ENCODE results near the gene ROCK2.

Gene ROCK2

DNA sequence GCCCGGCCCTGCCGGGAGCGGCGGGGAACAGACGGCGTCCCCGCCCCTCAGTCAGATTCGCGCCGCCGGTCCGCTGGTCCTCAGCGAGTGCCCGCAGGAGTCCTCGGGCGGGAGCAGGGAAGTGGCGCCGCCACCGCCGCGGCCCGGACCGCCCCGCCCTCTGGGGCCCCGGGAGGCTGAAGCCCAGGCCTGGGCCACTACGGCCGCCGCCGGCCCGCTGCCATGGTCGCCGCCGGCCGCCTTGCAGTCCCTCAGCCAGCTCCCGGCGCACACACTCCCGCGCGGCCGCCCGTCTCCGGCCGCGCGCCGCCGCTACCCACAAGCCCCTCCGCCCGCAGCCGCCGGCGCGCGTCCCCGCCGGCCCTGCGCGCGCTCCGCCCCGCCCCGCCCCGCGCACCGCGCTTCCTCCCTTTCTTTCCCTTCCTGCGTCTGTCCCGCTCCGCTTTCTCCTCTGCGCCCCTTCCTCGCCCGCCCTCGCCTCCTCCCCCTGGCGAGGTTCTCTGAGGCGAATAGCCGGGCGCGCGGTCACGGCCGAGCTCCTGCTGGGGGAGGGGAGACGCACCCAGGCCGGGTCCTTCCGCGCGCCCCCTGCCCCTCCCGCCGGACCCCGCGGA, at the start of gene ROCK2:
ROCK2 (minus strand) TSS at position 295 of the 614 bp plus-strand sequence. CDS start 500 bp downstream, outside the sequence.
- peak; percentile 93 for DNase-seq (ENCODE audit: low spot score)

DNA sequence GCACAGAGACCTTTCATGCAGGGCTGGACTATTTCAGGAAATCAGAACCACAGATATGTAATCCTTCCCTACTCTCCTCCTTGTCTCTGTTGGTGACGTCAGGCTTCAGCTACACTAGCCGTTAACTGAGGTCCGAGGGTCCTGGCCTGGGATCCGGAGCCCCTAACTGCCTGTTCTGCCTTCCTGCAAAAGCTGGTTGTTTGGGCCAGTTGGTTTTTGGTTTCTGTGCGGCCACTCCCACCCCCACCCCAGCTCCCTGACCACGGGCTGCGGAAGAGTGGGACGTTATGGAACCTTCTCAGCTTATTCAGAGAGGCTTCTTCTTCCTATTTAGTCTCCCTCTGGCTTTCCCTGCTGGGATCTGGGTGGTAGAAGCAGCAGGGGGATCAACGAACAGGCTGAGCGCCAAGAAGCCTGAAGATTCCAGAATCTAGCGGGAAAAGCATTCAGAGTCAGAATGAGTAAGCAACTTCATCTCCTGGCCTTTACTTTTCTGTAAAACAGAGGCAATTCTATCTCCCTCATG, 49.3 kb upstream of the ROCK2 start:
- no peak for DNase-seq (ENCODE audit: low spot score)

DNA sequence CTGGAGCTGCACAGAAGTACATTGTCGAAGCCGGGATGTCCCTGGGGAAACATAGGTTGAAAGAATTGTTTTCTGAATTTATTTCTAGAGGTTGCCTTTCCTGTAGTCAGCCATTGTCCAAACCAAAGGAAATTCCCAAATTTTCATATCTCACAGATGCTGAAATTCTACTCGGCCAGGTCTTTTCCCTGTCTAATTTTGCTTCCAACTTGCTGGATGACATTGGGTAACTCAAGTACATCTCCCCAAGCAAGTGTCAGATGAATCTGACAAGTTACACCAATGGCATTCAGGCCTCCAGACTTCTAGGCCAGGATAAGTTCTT, 47.5 kb upstream of the ROCK2 start:
- DNase-seq (ENCODE audit: low spot score): no peak

DNA sequence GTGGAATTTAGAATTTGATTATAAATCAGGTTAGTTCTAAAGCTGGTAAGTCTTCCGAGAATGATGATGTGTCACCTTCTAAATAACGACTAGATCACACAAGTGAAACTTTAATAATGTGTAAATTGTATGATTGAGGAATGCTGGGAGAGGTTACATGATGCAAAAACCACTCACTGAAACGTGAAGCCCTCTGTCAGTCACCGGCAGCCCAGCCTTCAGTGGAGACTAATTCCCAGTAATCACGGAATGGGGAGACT, 45.9 kb upstream of the ROCK2 start:
- no peak for DNase-seq (ENCODE audit: low spot score)

DNA sequence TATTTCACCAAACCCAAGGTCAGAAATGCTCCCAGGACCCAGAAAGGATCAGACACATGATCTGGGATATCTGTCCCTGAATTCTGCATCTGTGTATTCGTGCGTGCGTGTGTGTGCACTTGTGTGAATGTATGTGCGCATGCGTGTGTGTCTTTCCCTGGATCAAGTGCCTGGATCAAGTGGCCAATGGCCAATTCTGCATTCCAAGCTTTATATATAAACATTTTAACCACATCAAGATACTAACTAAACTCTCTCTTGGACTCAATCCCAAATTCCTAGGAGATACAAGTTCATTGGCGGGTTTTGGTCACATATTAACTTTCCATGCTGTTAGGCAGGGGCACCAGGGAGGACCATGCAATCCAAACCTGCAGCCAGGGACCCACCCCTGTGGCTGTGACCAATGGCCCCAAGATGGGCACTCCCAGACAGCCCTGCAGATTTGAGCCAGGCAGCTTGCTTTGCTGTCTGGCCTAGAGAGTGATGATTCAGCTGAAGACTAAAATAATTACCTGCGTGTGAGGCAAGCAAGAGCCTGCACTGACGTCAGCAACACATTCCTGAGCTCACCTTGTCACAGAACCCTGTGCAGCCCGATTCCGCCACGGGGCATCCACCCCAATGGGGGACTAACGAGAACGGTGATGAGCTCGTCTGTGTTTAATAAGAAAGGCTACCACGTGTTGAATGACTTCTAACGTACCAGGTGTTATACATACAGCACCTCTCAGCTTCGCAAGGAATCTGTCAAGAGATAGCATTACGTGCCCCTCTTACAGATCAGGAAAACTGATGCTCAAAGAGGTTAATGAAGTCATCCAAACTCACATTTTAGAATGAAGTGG, 45.3 kb upstream of the ROCK2 start:
- no peak for DNase-seq (ENCODE audit: low spot score)

DNA sequence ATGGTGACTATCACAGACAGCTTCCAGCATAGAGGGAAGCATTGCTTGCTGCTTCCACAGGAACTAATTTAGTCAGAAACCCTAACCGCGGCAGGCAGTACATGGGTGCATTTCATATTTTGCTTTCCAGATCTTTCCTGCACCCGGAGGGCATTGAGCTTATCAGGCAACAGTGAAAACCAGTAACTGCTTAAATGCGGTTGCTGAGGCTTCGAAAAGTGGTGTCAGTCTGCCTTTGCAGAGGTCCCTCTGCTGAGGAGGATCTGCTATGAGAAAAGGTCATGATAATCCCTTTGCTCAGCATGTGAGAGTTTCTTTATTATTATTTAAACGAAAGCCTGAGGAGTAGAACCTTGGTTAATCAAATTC, 44.6 kb upstream of the ROCK2 start:
- DNase-seq (ENCODE audit: low spot score): no peak

DNA sequence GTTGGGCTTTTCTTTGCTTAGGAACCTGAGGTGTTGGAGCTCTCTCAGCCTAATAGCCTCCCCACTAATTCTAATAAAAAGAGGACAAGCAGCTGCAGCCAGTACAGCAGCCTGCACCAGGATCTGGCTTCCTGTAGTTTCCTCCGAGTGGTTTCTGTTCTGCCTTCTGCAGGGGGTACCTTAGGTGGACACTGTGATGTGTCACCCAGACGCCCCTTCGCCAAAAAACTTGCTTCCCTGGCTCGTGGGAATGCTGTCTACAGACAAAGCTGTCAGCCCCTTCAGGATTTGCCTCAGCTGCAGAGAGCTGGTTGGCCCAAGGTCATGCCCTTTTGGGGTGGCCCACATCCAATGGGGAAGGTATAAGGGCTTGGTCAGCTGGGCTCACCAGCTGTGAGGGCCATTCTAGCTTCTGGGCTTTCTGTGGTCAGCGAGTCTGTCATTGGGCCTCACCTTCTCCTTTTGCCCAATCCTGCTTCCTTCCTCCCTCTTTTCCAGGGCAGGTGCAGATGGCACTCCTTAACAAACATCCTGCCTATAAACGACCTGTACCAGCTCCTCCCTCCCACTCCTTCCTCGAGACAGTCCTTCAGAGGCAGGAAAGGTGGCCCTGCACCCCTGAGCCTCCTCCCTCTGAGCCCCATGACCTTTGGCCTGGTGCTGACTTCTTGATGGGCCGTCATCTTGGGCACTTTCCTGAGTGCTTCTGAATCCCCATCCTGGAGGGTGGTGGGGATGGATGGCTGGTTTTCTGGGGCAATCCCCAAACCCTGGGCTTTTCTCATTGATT, 44.0 kb upstream of the ROCK2 start:
- DNase-seq (ENCODE audit: low spot score): no peak

DNA sequence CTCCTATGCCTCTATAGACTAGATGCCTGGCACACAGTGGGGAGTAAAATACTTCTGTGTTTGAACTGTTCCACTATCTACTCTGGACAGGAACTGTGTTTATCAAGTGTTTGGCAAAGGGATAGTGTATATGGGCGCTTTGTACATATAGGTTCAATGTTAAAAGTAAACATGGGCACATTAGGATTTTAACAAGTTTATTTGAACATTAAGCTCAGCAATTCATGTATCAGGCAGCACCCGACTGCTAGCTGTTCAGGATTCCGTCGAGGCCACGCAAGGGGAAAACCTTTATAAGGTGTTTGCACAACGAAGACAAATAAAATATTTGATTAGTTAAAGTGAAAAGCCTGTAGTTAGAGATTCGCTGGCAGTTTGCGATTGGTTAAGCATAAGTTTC, 43.4 kb upstream of the ROCK2 start:
- no peak for DNase-seq (ENCODE audit: low spot score)

DNA sequence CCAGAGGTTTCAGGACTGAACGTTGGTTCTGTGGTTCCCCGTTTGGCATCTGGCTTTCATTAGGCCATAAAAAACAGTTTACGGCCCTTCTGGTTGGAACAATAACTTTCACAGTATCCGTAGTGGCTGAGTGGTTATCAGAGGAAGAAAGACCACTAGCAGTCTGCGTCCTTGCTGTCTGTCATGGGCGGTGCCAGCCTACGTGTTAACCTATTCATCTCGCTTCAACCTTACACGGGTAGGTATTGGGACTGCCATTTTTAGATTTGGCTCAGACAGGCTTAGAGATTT, 42.6 kb upstream of the ROCK2 start:
- no peak for DNase-seq (ENCODE audit: low spot score)

DNA sequence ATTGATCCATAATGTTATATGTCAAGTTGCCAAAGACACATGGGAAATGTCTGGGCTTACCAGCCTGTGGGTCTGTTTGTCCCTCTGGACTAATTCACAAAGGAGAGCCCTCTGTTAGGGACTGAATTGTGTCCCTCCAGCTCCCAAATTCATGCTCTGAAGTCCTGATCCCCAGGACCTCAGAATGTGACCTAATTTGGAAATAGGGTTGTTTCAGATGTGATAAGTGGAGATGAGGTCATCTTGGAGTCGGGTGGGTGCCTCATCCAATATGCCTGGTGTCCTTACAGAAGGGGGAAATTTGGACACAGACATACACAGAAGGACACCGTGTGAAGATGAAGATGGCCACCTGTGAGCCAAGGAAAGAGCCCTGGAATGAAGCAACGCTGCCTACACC, 41.4 kb upstream of the ROCK2 start:
- DNase-seq (ENCODE audit: low spot score): no peak

DNA sequence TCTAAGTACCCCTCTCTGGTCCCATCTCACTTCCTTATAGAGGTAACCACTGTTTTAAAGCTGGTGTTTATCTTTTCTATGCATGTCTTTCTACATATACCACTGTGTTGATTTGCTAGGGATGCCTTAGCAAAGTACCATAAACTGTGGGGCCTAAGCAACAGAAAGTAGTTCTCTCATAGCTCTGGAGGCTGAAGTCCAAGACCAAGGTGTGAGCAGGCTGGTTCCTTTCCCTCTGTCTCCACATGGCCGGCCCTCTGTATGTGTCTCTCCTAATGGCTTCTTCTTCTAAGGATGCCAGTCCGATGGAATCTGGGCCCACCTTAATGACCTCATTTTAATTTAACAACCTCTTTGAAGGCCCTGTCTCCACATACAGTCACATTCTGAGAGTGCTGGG, 40.8 kb upstream of the ROCK2 start:
- no peak for DNase-seq (ENCODE audit: low spot score)

DNA sequence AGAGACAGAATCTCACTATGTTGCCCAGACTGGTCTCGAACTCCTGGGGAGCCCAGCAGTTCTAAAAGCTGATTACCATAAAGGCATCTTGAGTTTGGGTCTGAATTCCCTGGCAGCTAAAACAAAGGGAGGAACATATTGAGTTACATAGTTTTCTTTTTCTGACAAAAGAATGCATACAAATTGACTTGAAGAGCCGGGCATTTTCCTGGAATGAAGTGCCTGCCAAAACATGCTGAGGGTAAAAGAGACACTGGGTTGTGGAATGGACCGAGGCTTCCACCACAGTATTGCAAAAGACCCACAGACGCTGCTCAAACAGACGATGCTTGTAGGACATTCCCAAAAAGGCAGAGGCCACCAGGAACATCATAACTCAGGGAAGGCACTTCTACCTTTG, 35.1 kb upstream of the ROCK2 start:
- no peak for DNase-seq (ENCODE audit: low spot score)

DNA sequence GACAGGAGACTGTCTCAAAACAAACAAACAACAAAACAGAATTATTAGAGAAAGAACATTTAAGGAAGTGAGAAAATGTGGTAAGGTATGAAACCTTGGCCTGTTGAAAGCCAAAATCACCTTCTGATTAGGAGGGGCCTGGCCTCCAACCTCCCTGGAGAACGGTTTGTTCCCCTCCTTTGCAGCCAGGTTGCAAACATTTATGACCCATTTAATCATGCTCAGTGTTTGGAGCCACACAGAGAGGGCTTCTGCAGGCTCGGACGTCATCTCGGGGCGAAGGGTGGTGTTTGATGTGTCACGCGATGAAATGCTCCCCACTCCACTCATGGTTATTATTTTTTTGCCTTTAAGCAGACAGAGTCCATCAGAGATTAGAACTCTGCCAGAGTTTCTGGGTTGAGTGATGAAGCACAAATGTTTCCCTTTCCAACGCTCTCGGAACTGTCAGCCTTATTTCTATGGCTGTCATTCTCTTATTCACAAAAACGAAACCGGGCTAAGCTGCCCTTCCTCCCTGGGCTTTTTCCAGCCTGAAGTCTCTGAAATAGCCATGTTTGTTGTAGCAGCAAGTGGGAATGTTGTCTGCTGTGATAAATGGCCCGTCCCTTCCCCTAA, 33.6 kb upstream of the ROCK2 start:
- no peak for DNase-seq (ENCODE audit: low spot score)

DNA sequence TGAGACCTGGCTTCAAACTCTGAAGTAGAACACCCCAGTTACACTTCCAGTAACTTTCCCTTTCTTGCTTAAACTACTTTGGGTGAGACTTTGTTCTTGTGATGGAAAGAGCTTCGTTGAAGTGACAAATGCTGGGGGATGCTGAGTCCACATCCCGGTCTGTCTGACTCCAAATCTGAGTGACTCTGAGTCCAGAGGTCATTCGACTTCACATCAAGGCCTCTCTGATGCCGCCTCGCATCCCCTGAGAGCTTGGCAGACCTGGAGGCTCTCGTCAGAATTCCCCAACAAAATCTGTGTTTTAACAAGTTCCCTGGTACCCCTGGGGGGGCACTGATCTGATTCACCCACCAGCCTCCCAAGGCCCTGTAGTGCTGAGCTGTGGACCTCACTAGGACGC, 31.6 kb upstream of the ROCK2 start:
- DNase-seq (ENCODE audit: low spot score): no peak

DNA sequence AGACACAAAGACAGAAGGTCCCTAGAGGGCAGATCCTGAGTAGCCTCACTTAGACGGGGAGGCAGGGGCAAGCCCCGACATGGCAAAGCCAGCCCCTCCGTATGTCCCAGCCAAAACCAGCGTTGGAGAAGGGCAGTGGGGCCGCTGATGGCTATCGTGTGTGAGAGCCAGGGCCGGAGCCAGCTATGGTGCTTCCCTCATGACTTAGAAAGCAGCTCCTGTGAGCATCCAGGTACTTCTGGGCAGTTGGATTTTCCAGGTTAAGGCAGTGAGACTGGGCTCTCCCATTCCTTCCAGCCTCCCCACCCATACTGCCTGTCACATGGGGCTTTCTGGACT, 31.2 kb upstream of the ROCK2 start:
- no peak for DNase-seq (ENCODE audit: low spot score)

DNA sequence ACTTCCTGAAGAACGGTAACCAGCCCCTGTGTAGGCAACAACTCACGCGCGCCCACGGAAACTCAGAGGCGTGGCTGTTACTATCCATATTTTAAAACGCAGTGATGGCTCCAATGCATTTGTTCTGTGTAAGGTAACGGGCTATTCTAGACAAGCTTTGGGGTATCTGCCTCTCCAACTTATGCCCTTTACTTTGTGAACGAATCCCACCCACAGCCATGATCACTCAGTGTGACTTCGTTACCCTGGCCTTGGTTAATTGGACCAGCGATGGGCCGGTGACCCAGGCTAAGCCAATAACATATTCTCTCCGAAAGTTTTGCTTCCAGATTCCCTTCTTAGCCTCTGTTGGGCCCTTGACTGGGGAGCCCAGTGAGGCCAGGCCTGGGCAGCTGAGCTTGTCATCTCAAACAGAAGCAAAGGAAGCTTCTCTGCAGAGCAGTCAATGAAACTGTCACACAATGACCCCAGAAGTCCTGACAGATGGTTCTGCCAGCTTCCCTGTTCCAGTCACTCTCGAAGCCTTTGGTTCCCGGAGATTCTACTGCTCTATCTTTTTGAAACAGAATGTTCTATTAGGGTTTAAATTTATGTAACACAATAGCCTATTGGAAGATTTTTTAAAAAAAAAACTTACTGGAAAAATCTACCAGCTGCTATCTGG, 30.7 kb upstream of the ROCK2 start:
- no peak for DNase-seq (ENCODE audit: low spot score)

DNA sequence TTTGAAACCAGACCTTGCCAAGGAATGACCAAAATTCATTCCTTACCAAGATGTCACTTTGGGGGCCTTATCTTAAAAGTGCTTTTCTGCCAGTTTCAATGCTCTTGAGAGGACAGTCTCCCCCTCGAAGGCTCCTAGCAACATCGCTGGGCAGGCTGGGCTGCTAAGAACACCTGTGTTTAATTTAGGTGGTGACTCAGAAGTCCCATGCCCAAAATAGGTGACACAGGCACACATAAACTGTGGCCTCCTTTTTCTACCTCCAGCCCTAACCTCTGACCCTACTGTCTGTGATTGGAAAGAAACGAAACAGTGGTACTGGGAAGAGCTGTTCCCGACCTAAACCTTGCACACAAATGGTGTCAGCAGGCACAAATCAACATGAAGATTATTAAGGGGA, 28.7 kb upstream of the ROCK2 start:
- DNase-seq (ENCODE audit: low spot score): no peak

DNA sequence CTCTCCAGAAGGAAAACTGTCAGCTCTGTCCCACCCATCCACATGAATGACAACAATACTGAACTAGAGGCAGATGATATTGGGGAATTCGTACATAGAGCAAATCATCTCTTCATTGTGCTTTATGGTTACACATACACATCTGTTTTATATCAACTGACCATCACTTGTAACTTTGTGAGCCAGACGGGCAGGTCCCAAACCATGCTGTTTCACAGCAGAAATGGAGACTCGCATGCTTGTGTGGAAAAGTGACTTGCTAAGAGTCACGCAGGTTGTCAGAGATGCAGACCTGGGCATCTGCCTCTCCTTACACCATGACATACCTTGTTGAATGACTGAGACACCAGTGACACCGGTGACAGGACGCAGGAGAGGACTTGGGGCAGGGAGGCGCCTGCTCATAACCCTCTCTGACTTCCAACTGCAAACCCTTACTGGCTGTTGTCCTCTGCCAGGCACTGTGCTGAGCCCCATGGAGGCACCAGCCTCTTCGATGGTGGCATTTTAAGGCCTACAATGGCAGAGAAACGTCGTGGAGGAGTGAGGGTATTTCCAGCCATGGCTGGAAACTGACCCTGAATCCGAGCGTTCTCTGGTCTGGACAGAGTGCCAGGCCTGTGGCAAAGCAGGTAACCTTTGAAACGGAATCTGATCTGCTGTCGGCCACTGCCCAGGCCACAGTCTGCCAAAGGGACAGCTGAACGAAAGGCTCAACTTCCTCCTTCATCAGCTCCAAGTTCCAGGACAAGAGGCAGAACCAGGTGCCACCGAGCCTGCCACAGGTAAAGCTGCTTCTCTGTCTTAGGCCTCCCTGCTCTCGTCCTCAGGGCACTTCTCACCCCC, 26.9 kb upstream of the ROCK2 start:
- no peak for DNase-seq (ENCODE audit: low spot score)

DNA sequence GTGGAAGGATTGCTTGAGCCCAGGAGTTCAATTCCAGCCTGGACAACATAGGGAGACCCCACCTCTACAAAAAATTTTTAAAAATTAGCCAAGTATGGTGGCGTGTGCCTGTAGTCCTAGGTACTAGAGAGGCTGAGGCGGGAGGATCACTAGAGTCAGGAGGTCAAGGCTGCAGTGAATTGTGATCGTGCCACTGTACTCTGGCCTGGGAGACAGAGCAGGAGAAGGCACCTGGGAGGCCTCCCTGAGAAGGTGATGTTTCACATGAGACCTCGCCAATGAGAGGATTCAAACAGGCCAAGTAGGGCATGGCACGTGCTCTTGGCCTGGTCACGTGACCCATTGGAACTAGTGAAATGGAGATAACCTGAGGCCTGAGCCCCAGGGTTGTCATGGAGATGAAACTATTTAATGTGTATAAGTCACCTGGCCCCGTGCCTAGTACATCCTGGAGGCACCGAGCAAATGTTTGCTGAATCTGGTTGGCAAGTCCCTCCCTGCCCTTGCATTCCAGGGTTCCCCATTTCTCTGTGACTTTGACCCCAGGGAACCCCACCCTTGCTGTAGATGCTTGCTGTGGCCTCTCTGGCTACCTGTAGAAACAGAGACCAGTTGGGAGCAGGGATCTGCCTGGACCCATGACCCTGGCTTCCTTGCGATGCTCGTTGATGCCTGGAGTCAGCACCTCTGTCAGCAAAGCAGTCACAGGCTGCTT, 26.1 kb upstream of the ROCK2 start:
- no peak for DNase-seq (ENCODE audit: low spot score)

DNA sequence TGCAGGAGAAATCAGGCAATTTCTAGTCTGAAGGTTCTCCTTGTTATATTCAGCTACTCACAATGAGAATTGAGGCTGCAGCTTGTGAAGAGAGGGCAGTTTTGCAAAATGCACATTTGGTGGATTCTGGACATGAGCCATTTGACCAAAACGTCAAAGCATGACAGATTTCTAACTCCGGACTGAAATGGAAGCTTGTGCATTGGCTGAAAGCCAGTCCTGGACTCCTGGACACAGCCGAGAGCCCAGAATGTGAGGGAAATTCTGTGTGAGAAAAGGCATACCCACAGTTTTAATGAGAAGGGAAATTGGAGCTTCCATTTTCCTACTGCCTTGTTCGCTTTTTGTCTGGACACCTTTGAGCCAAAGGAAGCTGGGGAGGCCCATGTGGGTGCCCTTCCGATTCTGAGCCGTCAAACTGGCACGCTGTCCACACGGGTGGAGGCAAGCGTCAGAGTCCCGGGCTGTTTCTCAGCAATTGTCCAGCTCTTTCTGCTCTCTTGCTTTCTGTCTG, 23.7 kb upstream of the ROCK2 start:
- DNase-seq (ENCODE audit: low spot score): no peak

Measured in ecto neural progenitor cell (in vitro differentiated cells).